GM18517 (cell line): ENCODE data around the gene CNTNAP5.

Source experiments
- ATAC-seq: cut with Tn5 transposase; IDR thresholded peaks from one replicate; pipeline ENCODE4 v1.9.1; 2021; ENCODE audit warnings: mild to moderate bottlenecking, moderate library complexity; ENCODE audit not compliant: unreplicated experiment

CNTNAP5 gene

GRCh38 chr2:124258140-124258880, 233.2 kb downstream of the CNTNAP5 start:
- ATAC-seq = no peak

GRCh38 chr2:124261456-124261855, 236.4 kb downstream of the CNTNAP5 start:
- ATAC-seq = no peak

DNA sequence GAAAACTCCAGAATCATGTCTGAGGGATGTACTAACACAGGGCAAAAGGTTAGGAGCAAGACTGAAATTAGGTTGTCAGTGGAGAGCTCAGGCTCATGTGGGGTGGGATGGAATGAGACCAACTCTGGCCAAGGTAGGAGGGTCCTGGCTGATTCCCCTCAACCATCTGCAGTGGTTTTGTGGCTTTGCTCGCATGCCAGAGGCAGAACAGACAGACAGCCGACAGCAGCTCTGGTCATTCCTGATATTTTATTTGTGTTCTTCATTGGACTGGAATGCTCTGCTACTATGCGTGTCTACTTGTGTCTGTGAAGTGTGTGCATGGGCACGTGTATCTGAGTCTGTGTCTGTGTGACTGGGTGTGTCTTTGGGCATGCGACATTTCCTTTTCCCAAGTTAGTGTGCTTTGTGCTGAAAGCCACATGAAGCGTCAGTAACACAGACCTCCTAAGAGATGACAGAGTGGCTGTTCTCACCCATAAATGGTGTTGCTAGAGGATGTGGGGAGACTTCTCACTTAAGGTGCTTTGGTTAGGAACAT, 239.5 kb downstream of the CNTNAP5 start:
- ATAC-seq = no peak

DNA sequence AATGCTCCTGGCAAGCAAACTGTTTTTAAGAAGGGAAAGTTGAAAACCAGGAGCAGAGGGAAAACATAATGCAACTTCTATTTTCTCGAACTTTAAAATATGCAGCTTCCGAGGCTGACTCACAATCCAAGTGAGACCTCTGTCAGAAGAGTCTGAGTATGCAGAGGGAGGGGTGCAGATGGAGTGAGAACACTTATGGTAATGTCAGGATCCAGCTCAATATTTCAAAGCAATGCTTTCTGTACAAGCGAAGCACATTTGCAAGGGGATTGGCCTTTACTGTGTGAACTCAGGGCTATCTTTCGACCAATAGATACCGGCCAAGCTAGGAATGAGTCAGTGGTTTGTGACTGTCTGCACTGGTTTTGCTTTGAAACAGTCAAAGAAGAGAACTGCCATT, 242.7 kb downstream of the CNTNAP5 start:
- ATAC-seq = no peak

- no peak for ATAC-seq
Observed at GRCh38 chr2:124269348-124269747, 244.3 kb downstream of the CNTNAP5 start.

DNA sequence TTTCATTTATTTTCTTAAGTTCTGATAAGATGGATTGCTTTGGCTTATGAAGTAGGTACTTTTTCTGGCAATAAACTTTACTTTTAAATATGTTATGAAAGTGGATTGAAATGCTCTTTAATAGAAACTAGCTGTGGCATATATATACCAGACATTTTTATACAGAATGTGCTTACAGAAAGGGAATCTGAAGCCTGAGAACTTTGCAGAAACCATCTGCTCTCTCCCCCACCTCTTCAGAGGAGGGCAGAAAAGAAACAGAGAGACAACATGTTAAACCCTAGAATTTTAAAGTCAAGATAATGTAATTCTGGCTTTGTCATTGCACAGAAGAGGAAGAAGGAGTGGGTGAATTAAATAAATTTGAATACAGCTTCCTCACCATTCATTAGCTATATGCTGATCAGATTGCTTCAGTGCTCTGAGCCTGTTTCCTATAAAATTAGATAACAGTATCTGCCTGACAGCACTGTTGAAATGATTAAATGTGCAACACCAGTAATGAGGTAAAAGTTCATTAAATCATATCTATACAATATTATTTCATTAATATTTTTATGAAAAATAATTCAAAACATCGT, 247.3 kb downstream of the CNTNAP5 start:
- ATAC-seq = no peak

DNA sequence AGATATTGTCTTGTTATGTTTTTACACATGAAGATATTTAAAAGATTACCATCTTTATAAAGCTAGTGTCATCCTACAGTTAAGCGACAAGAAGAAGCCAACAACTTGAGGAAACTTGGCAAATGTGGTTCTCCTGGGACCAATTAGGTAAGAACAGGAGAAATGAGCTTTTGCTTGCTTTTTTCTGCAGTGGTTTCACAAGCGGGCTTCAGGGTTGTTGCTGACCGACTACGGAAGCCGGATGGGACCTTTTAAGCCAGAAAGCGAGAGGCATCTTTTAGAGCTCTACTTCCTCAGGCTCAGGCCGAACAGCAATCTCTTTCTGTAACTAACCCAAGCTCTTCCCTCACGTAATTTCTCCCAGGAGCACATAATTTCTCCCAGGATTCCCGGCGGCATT, 256.5 kb downstream of the CNTNAP5 start:
- no peak for ATAC-seq

GRCh38 chr2:124283096-124283495, 258.0 kb downstream of the CNTNAP5 start:
- ATAC-seq = no peak

DNA sequence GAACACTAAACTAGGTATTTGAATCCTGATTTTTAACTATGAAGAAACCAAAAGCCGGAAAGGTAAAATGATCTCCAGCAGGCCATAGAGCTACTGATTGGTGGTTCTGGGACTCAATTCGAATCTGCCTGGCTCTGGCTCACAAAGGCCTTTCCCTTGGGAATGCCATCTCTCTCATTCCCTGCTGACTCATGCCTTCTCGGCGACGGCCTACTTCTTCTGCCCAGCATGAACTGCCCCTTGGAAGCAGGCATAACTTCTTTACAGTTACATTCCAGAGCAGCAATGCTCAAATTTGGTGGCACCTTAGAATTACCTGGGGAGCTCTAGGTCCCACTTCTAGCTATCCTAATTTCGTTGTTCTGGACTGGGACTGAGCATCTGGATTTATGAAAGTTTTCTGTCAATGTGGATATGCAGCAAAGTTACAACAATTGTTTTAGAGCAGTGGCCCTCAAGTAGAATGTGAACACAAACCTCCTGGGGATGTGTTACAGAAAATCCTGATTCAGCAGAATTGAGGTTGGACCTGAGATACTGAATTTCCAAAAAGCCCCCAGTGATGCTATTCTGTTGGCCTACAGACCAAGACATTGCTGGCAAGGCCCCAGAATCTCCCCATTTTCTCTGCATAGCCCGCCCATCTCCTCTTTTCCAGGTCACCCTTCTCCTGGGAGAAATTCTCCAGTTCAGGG, 261.1 kb downstream of the CNTNAP5 start:
- ATAC-seq = no peak

DNA sequence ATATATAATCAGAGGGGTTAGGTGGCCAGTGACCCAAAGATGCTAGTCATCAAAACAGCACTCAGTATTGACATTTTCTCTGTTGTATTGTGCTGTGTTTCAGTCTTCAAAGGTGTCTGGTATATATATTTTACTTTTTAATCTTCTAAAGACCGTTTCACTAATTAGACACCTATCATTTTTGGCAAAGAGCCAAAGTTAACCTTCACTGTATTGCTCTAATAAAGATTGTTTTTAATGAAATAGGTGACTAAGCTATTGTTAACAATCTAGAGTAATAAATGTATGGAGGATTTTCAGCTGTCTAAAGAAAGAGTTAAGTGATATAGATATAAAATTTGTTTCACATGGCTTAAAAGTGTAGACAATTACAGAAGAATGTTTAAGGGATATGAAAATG, 264.0 kb downstream of the CNTNAP5 start:
- no peak for ATAC-seq

DNA sequence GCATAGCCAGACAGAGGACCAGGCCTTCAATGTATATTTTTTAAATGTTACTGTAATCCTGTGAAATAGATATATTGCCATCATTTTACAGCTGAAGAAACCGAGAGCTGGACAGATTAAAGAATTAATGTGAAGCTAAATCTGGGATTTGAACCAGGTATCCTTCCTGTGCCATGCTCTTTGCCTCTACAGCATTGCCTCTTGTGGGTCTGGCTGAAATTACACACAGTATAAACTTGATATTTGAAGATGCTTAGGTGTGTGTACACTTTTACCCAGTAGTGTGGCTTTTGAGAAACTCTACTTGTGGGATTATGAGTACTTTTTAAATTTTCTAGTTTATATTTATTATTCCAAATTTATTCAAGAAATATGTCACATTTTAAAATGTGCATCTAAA, 264.5 kb downstream of the CNTNAP5 start:
- no peak for ATAC-seq

- ATAC-seq = no peak
Observed at GRCh38 chr2:124296470-124296869, 271.4 kb downstream of the CNTNAP5 start.

GRCh38 chr2:124301915-124302314, 276.8 kb downstream of the CNTNAP5 start:
- no peak for ATAC-seq

DNA sequence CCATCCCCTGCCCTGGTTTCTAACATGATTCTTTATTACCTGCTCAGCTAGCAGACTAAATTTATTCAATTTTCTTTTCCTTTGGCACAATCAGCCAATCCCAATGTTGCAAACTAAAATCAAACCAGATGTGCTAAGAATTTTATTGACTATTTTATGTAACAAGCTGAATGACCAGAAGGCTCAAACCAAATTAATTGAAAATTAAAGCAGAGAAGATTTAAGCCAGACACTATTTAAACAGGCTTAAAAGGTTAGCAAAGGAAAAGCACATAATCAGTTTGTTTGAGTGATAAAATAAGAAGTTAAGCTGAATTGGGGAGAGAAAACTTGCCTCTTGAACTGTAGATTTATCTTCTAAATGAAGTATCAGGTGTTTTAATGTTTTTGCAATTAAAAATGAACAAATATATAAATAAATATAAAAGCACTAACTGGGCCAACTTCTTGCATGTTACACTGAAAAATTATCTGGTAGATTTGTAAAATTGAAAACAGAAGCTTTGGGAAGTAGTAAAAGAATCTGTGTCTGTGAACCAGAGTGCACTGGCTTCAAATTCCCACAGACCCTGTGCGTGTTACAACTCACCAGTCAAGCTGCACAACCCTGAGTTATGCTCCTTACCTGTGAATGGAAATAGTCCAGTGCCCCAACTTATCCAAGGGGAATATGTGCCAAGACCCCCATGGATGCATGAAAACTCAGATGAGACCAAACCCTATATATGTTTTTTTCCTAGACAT, 283.4 kb downstream of the CNTNAP5 start:
- no peak for ATAC-seq

DNA sequence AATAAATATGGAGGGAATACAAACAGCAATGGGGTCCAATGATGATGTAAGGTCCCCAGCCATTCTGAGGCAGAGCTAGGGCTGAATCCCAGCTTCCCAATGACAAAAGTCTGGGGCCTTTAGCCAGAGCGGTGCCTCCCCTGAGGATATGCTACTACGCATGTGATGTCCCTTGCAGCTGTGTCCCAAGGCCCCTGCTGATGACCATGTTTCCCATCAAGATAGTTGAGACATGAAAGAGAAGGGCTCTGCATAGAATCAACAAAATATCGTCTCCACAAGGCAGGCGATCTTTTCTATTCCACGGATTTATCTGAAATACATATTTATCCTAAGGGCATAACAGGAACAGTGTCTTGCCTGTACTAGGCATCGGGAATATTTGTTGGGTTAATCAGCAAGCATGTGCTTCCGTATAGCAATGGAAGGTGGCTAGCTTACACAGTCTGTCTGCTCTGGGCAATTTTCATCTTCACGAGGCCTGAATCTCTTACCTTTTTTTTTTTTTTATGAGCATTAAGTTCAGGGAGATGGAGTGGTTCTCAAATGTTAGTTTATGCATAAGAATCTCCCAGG, 284.6 kb downstream of the CNTNAP5 start:
- no peak for ATAC-seq

- no peak for ATAC-seq
Observed at GRCh38 chr2:124310671-124311070, 285.6 kb downstream of the CNTNAP5 start.

GRCh38 chr2:124314084-124314483, 289.0 kb downstream of the CNTNAP5 start:
- no peak for ATAC-seq

DNA sequence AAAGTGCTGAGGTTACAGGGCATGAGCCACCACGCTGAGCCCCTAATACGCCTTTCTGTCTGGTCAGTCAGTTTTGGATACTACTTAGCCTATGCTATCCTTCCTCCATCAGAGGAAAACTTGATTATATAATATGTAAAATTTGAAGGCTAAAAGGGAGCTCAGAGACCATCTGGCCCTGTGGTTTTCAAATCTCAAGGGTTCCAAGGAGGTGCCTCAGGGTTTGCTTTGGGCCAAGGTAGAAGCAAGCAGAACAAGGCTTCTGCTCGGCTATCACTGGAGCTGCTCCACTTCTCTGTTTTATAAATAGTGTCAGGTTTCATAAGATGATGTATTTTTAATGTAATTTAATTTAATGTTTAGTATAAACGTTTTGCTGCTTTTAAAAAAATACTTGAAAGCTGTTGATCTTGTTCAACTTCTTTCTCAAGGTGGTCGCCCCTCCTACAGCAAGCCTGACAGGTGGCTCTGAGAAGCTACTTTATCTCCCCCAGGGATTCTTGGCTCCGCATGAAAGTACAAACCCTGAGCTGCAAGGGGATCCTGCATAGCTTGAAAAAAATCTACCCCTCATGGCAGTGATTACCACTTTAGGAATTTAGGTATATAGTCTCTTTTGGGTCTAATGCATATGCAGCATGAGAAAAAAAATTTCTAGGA, 290.3 kb downstream of the CNTNAP5 start:
- no peak for ATAC-seq

GRCh38 chr2:124316133-124316532, 291.0 kb downstream of the CNTNAP5 start:
- no peak for ATAC-seq

- no peak for ATAC-seq
Observed at GRCh38 chr2:124316881-124317605, 292.0 kb downstream of the CNTNAP5 start.
